ENCODE data around the gene CDH4.

- TF ChIP-seq, protein P1, sequence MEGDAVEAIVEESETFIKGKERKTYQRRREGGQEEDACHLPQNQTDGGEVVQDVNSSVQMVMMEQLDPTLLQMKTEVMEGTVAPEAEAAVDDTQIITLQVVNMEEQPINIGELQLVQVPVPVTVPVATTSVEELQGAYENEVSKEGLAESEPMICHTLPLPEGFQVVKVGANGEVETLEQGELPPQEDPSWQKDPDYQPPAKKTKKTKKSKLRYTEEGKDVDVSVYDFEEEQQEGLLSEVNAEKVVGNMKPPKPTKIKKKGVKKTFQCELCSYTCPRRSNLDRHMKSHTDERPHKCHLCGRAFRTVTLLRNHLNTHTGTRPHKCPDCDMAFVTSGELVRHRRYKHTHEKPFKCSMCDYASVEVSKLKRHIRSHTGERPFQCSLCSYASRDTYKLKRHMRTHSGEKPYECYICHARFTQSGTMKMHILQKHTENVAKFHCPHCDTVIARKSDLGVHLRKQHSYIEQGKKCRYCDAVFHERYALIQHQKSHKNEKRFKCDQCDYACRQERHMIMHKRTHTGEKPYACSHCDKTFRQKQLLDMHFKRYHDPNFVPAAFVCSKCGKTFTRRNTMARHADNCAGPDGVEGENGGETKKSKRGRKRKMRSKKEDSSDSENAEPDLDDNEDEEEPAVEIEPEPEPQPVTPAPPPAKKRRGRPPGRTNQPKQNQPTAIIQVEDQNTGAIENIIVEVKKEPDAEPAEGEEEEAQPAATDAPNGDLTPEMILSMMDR (IDR thresholded peaks at IDR 0.05): no peak
- no peak for TF ChIP-seq POLR2A (IDR thresholded peaks at IDR 0.05)
- no peak for TF ChIP-seq POLR2AphosphoS5 (IDR thresholded peaks at IDR 0.05)
- no peak for TF ChIP-seq EP300 (IDR thresholded peaks at IDR 0.05; ENCODE audit: low read depth)
These were observed 598.4 kb downstream of the CDH4 start for GRCh38 chr20:61850457-61850856.
